NCI-H2171 (cell line): ENCODE data around the gene DYNC1H1.
A peak's percentile ranks its signal among the peaks of the same experiment; 100 is the strongest.

Experiments
- DNase-seq: peaks from one replicate; lab custom pipeline; 2025; lab: John Stamatoyannopoulos, UW

The DYNC1H1 gene

DNA sequence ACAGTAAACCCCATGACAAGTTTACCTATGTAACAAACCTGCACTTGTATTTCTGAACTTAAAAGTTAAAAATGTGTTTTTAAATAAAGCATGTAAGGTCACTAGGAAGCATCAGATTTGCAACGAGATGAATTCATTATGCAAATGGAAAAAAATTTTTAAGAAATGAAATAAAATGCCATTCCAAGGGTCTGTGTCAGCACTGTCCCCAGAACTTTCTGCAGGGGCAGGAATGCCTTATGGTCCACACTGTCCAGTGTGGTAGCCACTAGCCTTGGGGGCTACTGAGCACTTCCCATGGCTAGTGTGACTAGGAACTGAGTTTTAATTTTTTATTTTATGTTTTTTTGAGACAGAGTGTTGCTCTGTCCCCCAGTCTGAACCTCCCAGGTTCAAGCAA is 73.3 kb downstream of the DYNC1H1 start:
- DNase-seq, result no peak

DNA sequence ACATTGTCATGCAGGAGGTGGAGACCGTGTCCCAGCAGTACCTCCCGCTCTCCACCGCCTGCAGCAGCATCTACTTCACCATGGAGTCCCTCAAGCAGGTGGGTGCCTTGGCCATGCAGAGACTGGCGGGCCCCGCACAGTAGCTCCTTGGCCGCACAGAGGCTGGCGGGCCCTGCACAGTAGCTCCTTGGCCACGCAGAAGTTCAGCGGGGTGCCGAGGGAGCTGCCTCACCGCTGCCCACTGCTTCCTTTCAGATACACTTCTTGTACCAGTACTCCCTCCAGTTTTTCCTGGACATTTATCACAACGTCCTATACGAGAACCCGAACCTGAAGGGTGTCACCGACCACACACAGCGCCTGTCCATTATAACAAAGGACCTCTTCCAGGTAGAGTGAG is 74.8 kb downstream of the DYNC1H1 start:
- no peak for DNase-seq

- DNase-seq, result no peak
These were observed 75.8 kb downstream of the DYNC1H1 start for GRCh38 chr14:102040153-102040552.

DNA sequence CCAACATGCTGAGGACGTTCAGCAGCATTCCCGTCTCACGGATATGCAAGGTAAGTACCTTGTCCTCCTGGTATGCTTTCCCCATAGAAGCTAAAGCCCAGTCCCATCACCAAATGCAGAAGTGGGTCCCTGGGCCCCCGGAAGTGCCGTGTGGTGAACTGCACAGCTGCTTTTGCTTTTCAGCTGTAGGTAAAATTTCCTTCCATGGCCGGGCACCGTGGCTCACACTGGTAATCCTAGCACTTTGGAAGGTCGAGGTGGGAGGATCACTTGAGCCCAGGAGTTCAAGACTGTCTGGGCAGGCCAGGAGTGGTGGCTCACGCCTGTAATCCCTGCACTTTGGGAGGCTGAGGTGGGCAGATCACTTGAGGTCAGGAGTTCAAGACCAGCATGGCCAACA is 78.3 kb downstream of the DYNC1H1 start:
- no peak for DNase-seq

GRCh38 chr14:102043251-102044025 is 79.1 kb downstream of the DYNC1H1 start:
- no peak for DNase-seq

DNA sequence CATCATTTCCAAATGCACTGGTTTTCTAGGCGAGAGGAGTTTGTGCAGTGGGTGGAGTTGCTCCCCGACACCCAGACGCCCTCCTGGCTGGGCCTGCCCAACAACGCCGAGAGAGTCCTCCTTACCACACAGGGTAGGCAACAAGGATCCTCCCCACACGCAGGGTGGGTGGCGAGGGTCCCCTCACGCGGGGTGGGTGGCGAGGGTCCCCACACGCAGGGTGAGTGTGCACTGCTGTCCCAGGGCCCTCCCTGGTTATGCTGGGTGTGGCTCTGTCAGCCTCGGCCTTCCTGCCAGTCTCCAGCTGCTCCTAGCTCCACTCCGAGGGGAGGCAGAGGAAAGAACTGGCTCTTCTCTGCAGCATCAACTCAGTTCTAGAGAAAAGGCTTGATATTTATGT is 80.2 kb downstream of the DYNC1H1 start:
- no peak for DNase-seq

DNA sequence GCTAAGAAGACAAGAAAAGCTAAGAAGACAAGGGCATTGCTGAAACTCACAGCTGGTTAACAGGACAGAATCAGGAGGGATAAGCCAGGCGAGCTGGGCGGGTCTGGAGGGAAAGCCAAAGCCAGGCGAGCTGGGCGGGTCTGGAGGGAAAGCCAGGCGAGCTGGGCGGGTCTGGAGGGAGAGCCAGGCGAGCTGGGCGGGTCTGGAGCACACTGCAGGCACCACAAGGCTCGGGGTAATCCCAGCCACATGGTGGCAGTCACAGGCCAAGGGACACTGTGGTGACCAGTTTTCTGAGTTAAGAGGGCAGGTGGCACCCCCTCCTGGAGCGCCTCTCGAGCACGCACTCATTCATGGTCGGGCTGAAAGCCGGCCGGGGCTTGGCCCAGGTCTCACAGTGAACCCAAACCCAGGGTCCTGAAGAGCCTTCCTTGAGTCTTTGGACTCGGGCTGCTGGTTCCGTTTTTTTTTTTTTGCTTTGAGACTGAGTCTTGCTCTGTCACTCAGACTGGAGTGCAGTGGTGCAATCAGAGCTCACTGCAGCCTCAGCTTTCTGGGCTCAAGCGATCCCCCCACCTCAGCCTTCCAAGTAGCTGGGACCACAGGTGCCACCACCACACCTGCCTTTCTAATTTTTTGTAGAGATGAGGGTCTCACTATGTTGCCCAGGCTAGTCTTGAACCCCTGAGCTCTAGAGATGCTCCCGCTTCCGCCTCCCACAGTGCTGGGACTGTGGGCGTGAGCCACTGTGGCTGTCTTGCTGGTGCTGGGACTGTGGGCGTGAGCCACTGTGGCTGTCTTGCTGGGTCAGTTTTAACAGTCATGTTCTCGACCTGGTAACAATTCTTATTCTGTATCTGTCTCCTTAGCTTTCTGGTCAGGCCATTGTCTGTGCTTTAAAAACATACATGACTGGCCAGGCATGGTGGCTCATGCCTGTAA is 82.2 kb downstream of the DYNC1H1 start:
- DNase-seq, result no peak

- no peak for DNase-seq
These were observed 83.6 kb downstream of the DYNC1H1 start for GRCh38 chr14:102047808-102048540.

- DNase-seq, result no peak
These were observed 85.1 kb downstream of the DYNC1H1 start for GRCh38 chr14:102049258-102050025.

DNA sequence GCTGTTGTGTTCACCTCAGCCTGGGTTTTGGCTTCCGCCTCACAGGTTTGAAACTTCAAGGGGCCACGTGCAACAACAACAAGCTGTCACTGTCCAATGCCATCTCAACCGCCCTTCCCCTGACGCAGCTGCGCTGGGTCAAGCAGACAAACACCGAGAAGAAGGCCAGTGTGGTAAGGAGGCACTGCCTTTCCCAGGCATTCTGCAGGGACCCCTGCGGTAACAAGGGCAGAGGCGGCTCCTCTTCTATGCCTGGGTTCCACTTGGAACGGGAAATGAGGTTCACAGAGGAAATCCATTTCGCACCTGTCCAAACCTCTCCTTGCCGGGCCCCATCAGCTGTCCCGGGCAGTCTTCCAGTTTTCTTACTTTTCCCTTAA is 85.6 kb downstream of the DYNC1H1 start:
- no peak for DNase-seq

DNA sequence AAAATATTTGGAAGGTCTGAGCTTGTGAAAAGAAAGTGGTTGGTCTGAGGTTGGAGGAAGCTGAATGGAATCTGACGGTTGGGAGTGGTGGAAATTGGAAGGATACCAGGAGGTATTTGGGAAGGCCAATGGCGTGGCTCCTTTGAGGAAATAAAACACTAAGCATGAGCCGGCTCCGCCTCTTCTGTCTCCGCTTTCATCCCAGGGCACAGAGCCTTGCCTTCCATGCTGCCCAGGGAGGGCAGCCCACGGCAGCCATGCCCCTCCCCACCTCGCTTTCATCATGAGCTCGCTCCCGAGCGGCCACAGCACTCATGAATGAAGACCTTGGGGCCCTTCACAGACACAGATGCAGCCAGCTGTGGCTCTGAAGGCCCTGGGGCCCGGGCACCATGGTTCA is 86.3 kb downstream of the DYNC1H1 start:
- DNase-seq, result no peak

DNA sequence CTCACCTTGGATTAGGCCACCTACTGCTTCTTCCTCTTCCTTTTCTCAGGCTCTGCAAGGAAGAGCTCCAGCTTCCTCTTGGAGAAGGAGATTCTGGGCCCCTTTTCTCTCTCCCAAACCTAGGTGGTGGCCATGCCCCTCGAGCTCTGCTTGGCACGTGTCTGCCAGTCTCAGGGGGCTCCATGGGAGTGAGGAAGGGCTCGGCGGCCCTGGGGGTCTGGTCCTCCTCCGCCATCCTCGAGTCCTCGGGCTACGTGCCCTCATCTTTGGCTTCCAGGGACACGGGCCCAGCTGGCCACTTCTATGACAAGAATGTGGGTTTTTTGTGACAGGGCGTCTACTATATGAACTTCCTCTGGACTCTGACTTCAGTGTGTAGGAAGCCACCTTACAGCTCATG is 88.1 kb downstream of the DYNC1H1 start:
- DNase-seq, result no peak

DNA sequence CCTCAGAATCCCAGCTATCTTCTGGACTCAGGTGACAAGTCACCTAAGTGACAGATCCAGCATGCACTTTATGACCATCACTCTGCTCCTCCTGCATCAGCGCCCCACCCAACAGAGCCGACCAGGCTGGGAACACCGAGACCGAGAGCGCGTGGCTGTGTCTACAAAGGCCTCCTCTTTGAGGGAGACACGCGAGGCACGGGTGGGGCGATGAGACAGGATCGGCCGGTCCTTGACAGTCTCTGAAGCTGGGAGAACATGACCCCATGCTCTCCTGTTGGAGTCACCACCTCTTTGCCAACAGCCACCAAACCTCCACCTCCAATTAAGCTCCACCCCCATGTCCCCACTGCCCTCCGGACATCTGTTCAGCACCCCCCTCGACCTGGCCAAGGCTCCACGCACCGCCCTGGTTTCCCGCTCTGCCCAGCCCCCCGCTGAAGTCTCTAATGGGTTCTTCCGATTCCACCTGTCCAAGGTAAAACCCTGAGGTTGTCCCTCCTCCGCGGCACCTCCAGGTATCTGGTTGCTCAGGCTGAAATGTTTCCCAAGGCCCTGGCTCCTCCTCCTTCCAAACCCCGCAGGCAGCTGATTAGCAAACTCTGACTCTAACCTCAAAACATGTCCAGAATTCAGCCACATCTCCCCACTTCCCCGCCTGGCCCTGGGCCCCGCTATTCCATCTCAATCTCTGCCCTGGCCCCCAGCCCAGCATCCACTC is 91.0 kb downstream of the DYNC1H1 start:
- DNase-seq, result no peak

DNA sequence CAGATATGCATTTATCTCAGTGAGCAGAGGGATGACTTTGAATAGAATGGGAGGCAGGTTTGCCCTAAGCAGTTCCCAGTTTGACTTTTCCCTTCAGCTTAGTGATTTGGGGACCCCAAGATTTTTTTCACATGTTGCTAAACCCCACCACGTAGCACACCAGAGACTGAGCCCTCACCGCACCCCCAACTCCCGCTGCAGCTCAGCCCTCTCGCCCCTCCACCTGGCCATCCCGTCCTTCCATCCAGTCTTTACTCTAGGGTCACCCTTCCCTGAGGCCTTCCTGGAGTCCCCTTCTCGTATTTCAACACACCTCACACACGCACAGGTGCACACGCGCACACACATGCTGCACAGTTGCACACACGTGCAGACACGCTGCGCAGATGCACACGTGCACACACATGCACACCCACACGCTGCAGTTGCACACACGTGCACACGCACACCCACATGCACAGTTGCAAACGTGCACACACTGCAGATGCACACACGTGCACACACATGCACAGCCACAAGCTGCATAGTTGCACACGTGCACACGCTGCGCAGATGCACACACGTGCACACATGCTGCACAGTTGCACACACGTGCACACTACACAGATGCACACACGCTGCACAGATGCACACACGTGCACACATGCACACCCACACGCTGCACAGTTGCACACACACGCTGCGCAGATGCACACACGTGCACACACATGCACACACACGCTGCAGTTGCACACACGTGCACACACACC is 92.5 kb downstream of the DYNC1H1 start:
- no peak for DNase-seq

- no peak for DNase-seq
These were observed 93.2 kb downstream of the DYNC1H1 start for GRCh38 chr14:102057480-102058114.

DNA sequence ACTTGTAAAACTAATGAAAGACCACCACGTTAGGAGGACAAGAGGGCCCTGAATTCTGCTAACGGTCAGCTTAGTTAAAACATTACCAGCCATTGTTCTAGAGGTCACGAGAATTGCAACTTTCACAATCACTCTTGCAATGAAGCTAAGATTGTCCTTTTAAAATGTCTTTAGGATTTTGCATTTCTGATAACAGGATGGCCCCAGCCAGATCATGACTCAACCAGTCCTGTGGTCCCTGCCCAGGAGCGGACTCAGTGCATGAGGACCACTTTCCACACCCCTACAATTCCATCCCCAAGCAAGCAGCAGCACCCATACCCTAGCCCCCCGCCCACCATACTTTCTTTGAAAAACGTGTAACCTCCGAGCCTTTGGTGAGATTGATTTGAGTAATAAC is 93.8 kb downstream of the DYNC1H1 start:
- DNase-seq, result no peak

- DNase-seq, result no peak
These were observed 94.6 kb downstream of the DYNC1H1 start for GRCh38 chr14:102058961-102059360.

DNA sequence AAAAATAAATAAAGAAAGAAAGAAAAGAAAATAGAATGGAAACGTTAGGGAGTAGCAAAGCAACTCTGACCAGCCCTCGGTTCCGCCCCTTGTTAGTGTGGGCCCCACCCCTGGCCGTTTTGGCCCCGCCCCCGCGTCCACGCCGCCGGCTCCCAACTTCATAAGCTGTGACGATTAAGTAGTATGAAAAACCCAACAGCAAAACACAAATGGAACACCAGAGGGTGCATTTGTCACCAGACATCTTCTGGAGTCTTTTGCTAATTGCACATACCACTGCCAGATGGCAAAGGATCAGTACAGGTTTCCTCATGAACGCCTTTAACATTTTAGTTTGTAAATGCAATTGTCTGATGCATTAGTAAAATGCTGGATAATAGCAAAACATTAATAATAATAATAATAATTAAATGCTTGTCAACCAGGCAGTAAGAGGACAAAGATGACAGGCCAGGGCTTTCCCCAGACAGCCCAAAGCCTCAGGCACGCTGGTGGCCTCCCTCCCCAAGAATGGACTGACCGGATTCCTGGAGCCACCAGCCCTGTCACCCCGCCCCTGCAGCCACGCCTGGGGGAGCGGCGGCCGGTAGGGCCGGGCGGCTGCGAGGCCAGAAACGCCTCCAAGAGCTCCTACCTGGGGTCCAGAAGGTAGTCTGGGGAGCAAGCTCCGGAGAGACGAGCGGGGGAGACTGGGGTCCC is 98.9 kb downstream of the DYNC1H1 start:
- DNase-seq, result peak; percentile 88

DNA sequence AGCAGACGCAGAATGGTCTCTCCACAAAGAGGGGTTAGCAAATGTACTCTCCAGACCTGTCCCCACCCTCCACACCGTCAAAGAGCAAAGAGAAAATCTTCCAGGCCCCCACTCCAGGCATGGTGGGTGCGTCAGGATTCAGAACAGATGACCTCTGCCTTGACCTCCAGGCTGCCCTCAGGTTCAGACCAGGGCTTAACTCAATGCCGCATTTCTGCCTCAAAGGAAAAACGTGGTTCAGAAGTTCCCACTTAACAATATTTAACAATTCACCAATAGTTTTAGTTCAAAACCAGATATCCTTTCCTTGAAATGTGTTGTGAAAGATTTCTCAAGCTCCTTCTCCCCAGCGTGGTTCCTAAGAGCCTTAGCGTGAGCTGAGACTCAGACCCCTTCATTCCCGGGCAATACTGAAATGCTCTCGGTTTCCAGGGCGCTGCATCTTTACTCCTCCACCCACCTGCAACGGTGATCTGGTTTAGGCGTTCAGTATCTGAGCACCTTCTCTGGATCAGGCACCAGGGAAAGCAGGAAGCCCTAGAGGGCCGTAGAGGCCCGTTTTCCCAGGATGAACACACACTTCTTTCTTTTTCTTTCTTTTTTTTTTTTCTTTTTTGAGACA is 99.5 kb downstream of the DYNC1H1 start:
- DNase-seq, result no peak
